AG09319 (cell line): Measurements from ENCODE around the gene AMN1.

Source experiments
- DNase-seq: peaks from one replicate; pipeline ENCODE4 v3.0.0-alpha.2; 2010; ENCODE audit warnings: low read depth; ENCODE audit errors: extremely low read depth
- CTCF ChIP-seq: IDR thresholded peaks from 2 replicates; pipeline ENCODE4 v1.5.1; 2011; ENCODE audit warnings: low read depth, mild to moderate bottlenecking, inconsistent platforms, low read length, moderate library complexity

The AMN1 gene

GRCh38 chr12:31650918-31651317, 77.9 kb downstream of the AMN1 start:
- no peak for DNase-seq
- TF ChIP-seq CTCF: no peak

DNA sequence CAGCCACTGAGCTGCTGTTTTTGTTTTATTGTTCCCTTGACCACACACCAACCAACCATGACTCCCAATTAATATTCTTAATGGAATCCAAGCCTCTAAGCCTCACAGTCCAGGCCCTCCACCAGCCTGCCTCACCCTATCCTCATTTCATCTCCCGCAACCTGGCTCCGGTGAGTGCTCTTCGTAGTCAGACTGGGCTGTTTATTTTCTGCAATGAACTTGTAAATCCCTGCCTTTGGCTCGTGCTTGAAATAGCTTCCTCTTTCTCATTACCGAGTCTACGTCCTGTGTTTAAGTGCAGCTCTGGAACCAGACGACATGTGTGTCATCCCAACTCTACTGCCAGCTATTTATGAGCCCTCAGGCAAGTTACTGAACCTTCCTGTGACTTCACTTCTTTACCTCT, 81.7 kb downstream of the AMN1 start:
- DNase-seq: no peak
- no peak for TF ChIP-seq CTCF

GRCh38 chr12:31645924-31646323, 82.9 kb downstream of the AMN1 start:
- no peak for DNase-seq
- TF ChIP-seq CTCF: no peak

- no peak for DNase-seq
- TF ChIP-seq CTCF: no peak
Observed at GRCh38 chr12:31644536-31644935, 84.3 kb downstream of the AMN1 start.

DNA sequence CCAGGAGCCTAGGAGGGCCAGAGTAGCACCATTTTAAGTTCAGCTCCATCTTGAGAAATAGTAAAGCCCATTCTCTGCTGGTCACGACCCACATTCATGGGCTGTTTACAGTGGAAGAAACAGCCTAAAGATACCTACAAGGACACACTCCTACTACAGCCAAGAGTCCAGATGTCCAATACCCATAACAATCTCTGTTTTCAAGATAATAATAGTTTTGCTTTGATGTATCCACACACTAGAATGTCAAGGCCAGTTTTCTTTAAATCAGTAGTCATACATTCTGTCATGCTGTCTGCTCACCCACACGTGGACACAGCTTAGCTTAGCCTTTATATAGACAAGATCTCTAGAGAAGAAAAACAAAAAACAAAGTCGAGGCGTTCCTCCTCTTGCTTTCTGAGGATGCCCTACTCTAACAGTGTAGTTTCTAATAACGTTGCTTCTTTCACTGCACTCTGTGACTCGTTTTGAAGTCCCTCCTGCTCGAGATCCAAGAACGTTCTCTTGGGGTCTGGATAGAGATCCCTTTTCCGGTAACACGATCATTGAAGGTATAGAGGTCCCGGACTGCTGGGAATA, 87.2 kb downstream of the AMN1 start:
- no peak for TF ChIP-seq CTCF
- no peak for DNase-seq

- DNase-seq: no peak
- TF ChIP-seq CTCF: no peak
Observed at GRCh38 chr12:31634620-31635019, 94.2 kb downstream of the AMN1 start.

GRCh38 chr12:31633464-31633863, 95.4 kb downstream of the AMN1 start:
- TF ChIP-seq CTCF: no peak

More at GRCh38 chr12:31633464-31633863, 95.4 kb downstream of the AMN1 start:
- no peak for DNase-seq
